C1 segment of cervical spinal cord (tissue), 14 donors: ENCODE data around the gene CNOT1.

Experiments used
- DNase-seq, 14 donors: peaks; one replicate each; lab custom pipeline; 2025; lab: John Stamatoyannopoulos, UW

The CNOT1 gene

DNA sequence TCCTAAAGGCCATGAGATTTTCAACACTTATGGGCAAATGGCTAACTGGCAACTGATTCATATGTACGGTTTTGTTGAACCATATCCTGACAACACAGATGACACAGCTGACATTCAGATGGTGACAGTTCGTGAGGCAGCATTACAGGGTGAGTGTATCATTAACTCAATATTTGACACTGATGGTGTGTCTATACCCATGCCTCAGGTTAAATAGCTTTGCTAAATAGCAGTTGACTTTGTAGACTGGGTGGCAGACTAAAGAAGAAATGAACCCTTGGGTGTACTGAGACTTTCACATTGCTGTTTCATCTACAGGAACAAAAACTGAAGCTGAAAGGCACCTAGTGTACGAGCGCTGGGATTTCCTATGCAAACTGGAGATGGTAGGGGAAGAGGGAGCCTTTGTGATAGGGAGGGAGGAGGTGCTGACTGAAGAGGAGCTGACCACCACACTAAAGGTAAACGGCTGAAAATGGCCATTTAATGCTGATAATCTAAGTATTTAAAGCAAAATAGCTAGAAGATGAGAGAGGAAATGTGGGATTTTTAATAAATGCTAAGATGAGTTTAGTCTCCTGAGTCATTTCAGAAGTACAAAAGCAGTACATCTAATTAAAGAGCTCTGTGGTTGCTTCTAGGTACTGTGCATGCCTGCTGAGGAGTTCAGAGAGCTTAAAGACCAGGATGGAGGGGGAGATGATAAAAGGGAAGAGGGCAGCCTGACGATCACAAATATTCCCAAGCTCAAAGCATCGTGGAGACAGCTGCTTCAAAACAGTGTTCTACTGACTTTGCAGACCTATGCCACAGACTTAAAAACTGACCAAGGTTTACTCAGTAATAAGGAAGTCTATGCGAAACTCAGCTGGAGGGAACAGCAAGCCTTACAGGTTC is 111.3 kb downstream of the CNOT1 start:
- no peak for DNase-seq

GRCh38 chr16:58516768-58517107 is 112.9 kb downstream of the CNOT1 start:
- no peak for DNase-seq

DNA sequence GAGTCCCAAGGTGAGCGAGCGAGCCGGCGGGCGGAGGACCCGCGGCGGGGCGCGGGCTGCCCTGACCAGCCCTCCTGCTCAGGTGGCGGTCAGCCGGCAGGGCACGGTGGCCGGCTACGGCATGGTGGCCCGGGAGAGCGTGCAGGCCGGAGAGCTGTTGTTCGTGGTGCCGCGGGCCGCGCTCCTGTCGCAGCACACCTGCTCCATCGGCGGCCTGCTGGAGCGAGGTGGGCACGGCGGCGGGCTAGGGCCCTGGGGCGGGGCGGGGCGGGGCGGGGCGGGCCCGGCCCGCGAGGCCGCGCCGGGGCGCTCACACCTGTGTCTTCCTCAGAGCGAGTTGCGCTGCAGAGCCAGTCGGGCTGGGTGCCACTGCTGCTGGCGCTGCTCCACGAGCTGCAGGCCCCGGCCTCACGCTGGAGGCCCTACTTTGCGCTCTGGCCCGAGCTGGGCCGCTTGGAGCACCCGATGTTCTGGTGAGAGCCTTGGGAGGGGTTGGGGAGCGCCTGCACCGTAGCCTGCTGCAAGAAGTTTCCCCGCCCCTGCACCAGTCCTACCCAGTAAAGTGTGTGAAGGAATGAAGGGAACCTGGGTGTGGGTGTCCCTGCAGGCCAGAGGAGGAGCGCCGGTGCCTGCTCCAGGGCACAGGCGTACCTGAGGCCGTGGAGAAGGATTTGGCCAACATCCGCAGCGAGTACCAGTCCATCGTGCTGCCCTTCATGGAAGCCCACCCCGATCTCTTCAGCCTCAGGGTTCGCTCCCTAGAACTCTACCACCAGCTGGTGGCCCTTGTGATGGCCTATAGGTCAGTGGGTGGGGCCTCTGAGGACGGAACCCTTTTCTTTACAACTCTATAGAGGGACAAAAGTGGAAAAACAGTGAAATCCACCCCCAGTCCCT is 113.5 kb downstream of the CNOT1 start:
- DNase-seq = peak in 1 of 14 donors; percentile 45

DNA sequence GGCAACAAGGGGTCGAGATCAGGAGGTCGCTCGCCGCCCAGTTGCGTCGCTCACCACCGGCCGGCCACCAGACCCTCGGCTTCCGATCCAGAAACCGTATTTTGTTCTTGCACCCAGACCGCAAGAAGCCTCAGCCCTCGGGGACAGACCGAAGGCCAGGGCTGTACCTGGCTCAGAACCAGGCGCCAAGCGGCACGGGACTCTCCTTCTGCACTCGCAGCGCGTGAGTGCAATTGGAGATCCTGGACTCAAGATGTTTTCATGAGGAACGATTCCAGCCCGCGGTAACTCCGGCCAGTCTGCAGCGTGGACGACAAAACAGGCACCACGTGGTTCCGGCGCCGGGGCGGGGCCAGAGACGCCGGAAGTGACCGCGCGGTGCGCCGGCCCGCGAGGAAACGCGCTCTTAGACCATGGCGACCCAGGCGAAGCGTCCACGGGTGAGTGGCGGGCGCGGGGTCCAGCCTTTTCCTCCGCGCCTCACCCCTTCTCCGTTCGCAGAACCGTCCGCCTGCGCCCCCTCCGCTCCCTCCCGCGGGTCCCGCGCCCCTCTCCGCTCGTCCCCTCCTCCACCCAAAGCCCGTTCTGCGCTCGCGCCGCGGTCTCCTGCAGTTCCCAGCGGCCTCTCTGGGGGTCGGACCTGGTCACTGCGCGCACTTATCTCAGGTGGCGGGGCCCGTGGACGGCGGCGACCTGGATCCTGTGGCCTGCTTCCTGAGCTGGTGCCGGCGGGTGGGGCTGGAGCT is 114.3 kb downstream of the CNOT1 start, which contains the start of gene SETD6:
TSS of gene SETD6 (plus strand) at position 393 of the 746 bp plus-strand sequence. CDS start at position 414, 21 bp downstream.
- peak in 13 of 14 donors; percentile 41 to 88 (median 80) for DNase-seq

DNA sequence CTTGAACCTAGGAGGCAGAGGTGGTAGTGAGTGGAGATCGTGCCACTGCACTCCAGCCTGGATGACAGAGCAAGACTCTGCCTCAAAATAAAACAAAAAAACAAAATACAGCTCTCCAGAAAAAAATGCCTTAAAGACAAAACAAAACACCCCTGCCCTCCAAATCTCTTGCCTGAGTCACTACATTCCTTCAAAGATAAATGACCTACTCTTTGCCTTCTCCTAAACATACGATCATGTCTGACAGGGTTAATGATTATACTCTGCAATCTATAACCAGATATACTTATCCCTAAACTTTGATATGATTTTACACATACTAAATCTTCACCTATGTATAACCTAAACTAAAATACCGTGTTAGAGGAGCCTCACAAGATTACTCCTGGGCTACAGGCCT is 115.8 kb downstream of the CNOT1 start:
- DNase-seq = no peak

DNA sequence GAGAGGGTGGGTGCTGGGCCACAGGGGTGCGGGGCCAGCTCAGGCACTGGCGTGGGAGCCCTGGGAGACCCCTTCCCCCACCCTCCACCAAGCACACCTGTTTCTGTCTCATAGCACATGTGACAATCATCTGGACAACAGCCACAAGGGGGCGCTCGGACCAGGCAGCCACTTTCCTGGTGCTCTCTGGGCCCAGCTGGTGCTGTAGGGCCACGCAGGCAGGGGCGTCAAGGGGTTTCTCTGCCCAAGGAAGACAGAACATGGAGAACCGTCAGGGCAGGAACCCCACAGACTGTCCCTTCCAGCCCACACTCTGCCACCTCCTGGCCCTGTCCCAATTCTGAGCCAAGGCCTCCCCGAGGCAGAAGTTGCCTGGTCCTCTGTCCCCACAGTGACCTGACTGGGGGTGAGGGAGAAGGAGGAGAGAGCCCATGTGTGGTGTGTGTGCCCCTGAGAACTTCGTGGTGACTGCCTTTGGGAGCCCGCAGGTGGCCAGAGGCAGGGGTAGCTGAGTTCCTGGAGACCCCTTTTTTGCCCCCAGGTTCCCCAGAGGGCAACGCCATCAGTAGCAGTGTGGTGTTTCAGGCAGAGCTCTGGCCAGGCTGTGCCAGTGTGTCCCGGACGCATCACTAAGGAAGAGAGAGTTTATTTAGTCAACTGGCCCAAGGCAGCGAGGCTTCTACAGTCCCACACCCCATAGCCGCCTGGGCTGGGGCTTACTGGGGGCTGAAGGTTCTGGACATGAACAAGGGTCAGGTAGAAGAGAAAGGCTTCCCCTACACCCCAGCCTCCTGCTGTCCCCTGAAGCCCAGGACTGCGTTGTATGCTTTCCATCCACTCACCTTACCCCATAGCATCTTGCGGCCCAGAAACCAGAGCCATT is 117.5 kb downstream of the CNOT1 start:
- peak in 10 of 14 donors; percentile 15 to 68 (median 30) for DNase-seq

DNA sequence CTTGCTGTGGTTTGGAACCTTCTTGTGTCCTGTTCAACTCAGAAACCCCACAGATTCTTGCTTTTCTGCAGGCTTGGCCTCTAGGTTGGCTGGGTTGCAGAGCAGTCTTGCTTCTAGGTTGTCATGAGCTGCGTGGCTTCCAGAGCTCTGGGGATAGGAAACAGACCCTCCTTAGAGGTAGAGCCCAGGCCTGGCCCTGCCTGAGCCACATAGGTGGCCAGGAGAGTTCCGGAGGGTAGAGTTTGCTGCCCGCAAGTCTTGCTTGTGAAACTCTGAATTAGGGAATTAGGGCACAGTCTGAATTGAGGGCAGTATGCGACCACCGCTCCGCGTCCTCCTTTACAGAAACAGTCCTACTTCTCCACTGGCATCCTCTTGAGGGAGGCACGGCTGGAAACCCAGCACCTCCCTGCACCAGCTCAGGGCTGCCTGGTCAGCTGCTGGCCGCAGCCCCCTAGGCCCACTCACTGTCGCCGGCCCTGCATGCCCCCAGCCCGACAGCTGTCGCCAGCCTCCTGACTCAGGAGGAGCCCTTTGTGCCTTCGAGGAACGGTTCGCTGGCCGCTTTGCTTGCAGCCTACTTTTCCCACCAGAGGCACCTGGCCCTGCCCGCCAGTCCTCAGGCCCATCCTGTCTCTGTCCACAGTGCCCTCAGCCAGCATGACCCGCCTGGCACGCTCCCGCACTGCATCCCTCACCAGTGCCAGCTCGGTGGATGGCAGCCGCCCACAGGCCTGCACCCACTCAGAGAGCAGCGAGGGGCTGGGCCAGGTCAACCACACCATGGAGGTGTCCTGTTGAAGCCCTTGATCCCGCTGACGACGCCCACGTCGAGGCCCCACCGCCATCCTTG is 118.6 kb downstream of the CNOT1 start:
- no peak for DNase-seq

- DNase-seq = no peak
Measured at GRCh38 chr16:58510097-58510775, 119.4 kb downstream of the CNOT1 start.

DNA sequence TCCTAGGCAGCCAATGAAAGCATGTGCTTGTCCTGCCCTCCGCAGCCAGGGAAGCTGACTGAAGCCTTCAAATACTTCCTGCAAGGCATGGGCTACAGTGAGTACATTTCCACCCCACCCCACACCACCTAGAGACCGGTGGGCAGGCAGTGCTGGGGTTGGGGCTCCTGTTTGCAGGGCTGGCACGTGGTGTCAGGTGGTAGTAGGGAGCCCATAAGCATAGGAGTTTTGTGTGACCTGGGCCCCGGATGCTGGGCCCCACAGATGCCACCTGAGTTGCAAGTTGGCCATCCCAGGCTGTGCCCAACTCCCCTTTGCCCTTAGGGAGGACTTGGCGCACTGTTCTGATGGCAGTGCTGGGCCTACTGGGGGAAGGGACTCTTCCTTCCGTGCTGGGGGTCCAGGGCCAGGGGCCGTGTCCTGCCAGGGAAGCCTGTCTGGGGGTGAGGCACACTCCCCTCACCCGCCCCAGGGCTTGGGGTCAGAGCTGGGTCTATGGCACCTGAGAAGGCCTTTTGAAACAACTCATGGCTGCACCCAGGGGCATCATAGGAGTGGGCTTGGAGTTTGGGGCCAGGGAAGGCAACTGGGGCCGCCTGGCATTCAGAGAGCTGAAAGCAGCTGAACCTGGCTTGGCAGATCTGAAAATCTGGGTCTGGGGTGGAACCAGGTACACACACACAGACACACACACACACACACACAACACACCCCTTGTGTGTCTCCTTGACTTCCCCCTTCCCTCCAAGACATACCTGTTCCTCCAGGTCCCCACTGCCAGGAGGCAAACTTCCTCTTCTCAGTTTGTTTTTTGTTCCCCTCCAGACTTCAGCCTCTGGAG is 120.2 kb downstream of the CNOT1 start:
- no peak for DNase-seq

GRCh38 chr16:58508671-58509251 is 120.9 kb downstream of the CNOT1 start:
- DNase-seq = no peak

DNA sequence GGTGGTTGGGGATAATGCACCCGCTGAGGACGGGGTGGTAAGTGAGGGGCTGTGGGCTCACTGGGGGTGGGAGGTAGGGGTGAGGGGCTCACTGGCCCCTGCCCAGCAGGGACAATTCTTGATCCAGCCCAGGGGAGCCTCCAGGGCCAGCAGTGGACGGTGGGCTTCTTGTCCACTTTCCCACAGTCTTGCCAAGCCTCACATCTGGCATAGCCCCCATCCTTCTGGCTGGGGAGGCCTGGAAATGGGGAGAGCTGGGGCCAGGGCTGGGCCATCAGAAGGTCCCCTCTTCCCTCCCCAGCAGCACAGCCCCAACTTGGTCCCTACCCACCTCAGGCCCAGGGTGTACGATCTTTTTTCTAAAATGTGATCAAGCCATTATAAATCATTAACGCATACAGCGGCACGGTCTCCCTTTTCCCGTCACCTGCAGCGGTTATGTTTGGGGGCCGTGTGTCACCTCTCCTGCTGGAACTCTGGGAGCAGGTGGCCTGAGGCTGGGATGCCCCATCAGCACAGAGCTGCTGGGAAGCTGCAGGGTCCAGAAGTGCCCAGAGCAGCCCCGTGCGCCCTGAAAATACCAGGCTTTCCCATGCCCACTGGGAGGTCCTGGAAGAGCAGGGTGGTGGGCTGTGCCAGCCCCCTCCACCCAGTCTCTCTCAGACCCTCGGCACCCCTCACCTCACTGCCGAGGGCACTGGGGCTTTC is 121.5 kb downstream of the CNOT1 start:
- DNase-seq = no peak

GRCh38 chr16:58507195-58507962 is 122.2 kb downstream of the CNOT1 start:
- DNase-seq = no peak

DNA sequence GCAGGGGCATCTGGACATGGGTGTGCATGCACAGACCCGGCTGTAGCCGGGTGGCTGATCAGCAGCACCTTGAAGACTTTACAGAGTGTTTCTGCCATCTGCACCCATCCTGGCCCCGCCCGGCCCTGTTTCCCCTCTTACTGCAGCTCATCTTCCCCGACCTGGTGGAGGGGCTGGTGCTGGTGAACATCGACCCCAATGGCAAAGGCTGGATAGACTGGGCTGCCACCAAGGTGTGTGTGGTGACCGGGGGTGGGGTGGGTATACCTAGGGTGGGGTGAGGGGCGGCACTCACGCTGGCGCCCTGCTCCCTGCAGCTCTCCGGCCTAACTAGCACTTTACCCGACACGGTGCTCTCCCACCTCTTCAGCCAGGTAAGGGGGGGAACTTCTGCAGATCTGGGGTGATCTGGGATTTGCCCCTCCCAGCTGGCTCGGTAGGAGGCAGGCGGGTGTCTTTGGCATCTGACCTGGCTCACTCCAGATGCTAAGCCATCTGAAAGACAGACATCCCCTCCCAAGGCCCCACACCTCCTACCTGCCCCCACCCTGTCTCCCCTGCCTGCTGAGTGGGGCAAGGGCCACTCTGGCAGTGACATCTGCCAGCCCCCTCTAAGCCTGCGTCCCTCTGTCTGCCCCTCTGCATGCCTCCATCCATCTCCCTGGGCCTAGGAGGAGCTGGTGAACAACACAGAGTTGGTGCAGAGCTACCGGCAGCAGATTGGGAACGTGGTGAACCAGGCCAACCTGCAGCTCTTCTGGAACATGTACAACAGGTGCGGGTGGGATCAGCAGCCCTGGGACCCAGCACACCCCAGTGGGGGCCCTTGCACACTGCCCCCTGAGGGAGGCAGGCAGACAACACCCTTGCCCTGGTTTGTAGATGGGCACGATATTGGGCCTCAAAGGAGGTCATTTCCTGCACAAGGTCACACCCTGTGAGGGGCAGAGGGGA is 123.1 kb downstream of the CNOT1 start:
- no peak for DNase-seq

- no peak for DNase-seq
Measured at GRCh38 chr16:58503863-58504688, 125.5 kb downstream of the CNOT1 start.
